HepG2 (cell line): ENCODE data around the gene ZSWIM9. TPM values are rescaled to one million over a fixed set of nuclear protein-coding genes. Genes with fewer than 3 reads are reported as not detected.

ENCODE experiments used
- BORCS8-MEF2B ChIP-seq: sonication (generic); formaldehyde crosslinking; IDR thresholded peaks from 2 replicates; pipeline ENCODE4 v1.8.0; 2022; ENCODE audit warnings: mild to moderate bottlenecking, missing genetic modification reagents
- CBFB ChIP-seq: sonication (generic); formaldehyde crosslinking; IDR thresholded peaks from 2 replicates; pipeline ENCODE4 v1.4.0; 2020; ENCODE audit warnings: missing genetic modification reagents
- FOXO1 ChIP-seq: sonication (generic); formaldehyde crosslinking; IDR thresholded peaks from 2 replicates; pipeline ENCODE4 v1.4.0; 2020; ENCODE audit warnings: missing genetic modification reagents
- HIVEP1 ChIP-seq: sonication (generic); formaldehyde crosslinking; IDR thresholded peaks from 2 replicates; pipeline ENCODE4 v1.4.0; 2020; ENCODE audit warnings: mild to moderate bottlenecking, missing genetic modification reagents
- KMT2B ChIP-seq: IDR thresholded peaks from 2 replicates; pipeline ENCODE4 v1.6.1; 2016; ENCODE audit warnings: missing genetic modification reagents, missing compliant biosample characterization
- LCORL ChIP-seq, 2 experiments: fragments of 450-650 bp in 1 of 2; sonication (generic) in 1 of 2; formaldehyde crosslinking in 1 of 2; IDR thresholded peaks; 2 replicates each; pipeline versions ENCODE4 v1.5.0 to v1.6.1; 2017 to 2020; ENCODE audit warnings: antibody characterized with exemption in 1 of 2, missing genetic modification reagents in 1 of 2
- MTA1 ChIP-seq: sonication (generic); formaldehyde crosslinking; IDR thresholded peaks from 2 replicates; pipeline ENCODE4 v1.4.0; 2020; ENCODE audit warnings: missing genetic modification reagents, mild to moderate bottlenecking, borderline replicate concordance
- MXD4 ChIP-seq: IDR thresholded peaks from 2 replicates; pipeline ENCODE4 v1.6.1; 2016; ENCODE audit warnings: mild to moderate bottlenecking, missing biosample characterization, missing genetic modification reagents
- NR2F2 ChIP-seq: IDR thresholded peaks from 2 replicates; pipeline ENCODE4 v1.6.1; 2012; ENCODE audit warnings: low read depth, inconsistent platforms, borderline replicate concordance
- SIN3B ChIP-seq: fragments of 150-350 bp; IDR thresholded peaks from 2 replicates; pipeline ENCODE4 v1.6.1; 2014; ENCODE audit warnings: low read length
- SKI ChIP-seq: fragments of 450-650 bp; IDR thresholded peaks from one replicate; pipeline ENCODE4 v1.6.1; 2018; ENCODE audit warnings: mild to moderate bottlenecking; ENCODE audit not compliant: partially characterized antibody
- TEAD2 ChIP-seq: sonication (generic); formaldehyde crosslinking; IDR thresholded peaks from 2 replicates; pipeline ENCODE4 v1.9.0; 2021; ENCODE audit warnings: missing genetic modification reagents
- TOPORS ChIP-seq: sonication (generic); formaldehyde crosslinking; IDR thresholded peaks from 2 replicates; pipeline ENCODE4 v1.8.0; 2023; ENCODE audit warnings: mild to moderate bottlenecking, missing genetic modification reagents
- ZNF207 ChIP-seq: fragments of 450-650 bp; IDR thresholded peaks from 2 replicates; pipeline ENCODE4 v1.6.1; 2016; ENCODE audit warnings: antibody characterized with exemption, borderline replicate concordance
- ZNF430 ChIP-seq: sonication (generic); formaldehyde crosslinking; IDR thresholded peaks from 2 replicates; pipeline ENCODE4 v1.9.0; 2021; ENCODE audit warnings: mild to moderate bottlenecking, missing genetic modification reagents
- ZNF557 ChIP-seq: sonication (generic); formaldehyde crosslinking; IDR thresholded peaks from 2 replicates; pipeline ENCODE4 v1.4.0; 2020; ENCODE audit warnings: missing genetic modification reagents
- ZNF567 ChIP-seq: sonication (generic); formaldehyde crosslinking; IDR thresholded peaks from 2 replicates; pipeline ENCODE4 v1.8.1; 2023; ENCODE audit warnings: mild to moderate bottlenecking, missing genetic modification reagents, borderline replicate concordance
- ZNF614 ChIP-seq: IDR thresholded peaks from 2 replicates; pipeline ENCODE4 v1.6.1; 2018; ENCODE audit warnings: missing biosample characterization, missing genetic modification reagents, inconsistent platforms, borderline replicate concordance
- ZSCAN30 ChIP-seq: sonication (generic); formaldehyde crosslinking; IDR thresholded peaks from 2 replicates; pipeline ENCODE4 v1.5.0; 2020; ENCODE audit warnings: mild to moderate bottlenecking, missing genetic modification reagents
- polyA plus RNA-seq, 8 experiments: library from polyadenylated mRNA; depleted of rRNA in 3 of 8; stranded (reverse) in 7 of 8; unstranded in 1 of 8; fragments of >200 nt; fragmentation: Illumina TruSeq in 4 of 8; extraction: Trizol in 4 of 8; gene quantifications; 2 replicates each; pipeline versions ENCODE4 v1.2.1 to v1.2.3, GENCODE V29; 2011 to 2016; ENCODE audit warnings: low read depth in 4 of 8, missing spikeins in 1 of 8, mixed read lengths in 1 of 8; ENCODE audit not compliant: insufficient read depth in 1 of 8
- total RNA-seq, 5 experiments: library from RNA; depleted of rRNA; stranded (reverse); fragments of >200 nt; fragmentation: Illumina TruSeq; extraction: Trizol; gene quantifications; 2 replicates each; pipeline ENCODE4 v1.2.3, GENCODE V29; 2016; ENCODE audit warnings: low read depth in 1 of 5
- TF ChIP-seq, protein P1 (sequence below): sonication (generic); formaldehyde crosslinking; IDR thresholded peaks from 2 replicates; pipeline ENCODE4 v1.4.0; 2020; ENCODE audit warnings: missing genetic modification reagents, borderline replicate concordance
- TF ChIP-seq, protein P2 (sequence below): sonication (generic); formaldehyde crosslinking; conservative IDR thresholded peaks from 2 replicates; pipeline ENCODE4 v1.8.0; 2022; ENCODE audit warnings: low read depth, missing genetic modification reagents
- TF ChIP-seq, protein P3 (sequence below): IDR thresholded peaks from 2 replicates; pipeline ENCODE4 v1.6.1; 2016; ENCODE audit warnings: low read depth, borderline replicate concordance
- TF ChIP-seq, protein P4 (sequence below): sonication (generic); formaldehyde crosslinking; IDR thresholded peaks from 2 replicates; pipeline ENCODE4 v1.5.1; 2020; ENCODE audit warnings: missing genetic modification reagents, mild to moderate bottlenecking, borderline replicate concordance
- TF ChIP-seq, protein P5 (sequence below): sonication (generic); formaldehyde crosslinking; IDR thresholded peaks from 2 replicates; pipeline ENCODE4 v1.4.0; 2020; ENCODE audit warnings: mild to moderate bottlenecking, low read depth, missing genetic modification reagents

Gene ZSWIM9
- total and polyA plus RNA-seq, 2 of the 13 experiments (the other 11 are each of a cell fraction or from before 2014, with no cell fraction given) = 0.18 to 1.1 TPM

DNA sequence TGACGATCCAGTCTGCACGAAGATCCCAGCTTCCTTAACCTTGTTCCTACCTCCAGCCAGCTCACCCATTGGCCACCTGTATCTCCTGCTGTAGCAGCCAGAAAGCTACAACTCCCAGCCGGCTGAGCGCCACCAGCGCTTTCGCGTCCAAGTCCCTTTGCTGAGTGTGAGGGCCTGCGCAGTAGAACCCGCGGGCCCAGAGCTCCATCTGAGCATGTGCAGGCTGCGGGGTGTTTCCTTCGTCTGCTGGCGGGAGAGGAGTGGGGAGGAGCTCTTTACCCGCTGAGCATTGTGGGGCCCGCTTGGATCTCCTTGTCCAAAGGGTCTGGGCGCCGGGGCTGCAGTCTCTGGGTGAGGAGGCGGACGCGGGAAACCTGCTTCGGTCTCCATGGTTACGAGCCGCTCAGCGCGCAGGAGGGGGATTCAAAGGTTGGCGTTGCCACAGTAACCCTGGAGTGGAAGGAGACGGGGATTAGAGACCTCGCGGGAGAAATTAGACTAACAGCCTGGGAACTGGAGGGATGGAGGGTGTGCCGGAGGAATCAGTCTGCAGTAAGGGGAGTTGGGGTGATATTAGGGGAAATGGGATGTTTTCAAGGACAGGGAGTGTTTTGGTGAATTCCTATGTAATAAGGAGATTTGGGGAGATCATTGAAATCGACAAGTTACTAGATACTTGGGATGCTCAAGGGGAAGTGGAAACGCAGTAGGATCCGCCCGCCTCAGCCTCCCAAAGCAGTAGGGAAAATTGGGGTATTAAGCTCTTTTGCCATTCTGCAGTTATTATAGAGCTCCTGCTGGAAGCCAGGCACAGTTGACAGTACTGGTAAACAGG, 33.5 kb downstream of the ZSWIM9 start (continued):
- TF ChIP-seq, protein P1, sequence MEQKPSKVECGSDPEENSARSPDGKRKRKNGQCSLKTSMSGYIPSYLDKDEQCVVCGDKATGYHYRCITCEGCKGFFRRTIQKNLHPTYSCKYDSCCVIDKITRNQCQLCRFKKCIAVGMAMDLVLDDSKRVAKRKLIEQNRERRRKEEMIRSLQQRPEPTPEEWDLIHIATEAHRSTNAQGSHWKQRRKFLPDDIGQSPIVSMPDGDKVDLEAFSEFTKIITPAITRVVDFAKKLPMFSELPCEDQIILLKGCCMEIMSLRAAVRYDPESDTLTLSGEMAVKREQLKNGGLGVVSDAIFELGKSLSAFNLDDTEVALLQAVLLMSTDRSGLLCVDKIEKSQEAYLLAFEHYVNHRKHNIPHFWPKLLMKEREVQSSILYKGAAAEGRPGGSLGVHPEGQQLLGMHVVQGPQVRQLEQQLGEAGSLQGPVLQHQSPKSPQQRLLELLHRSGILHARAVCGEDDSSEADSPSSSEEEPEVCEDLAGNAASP (CRISPR knock-in tag) = 0 out of 2 replicates have a peak, but pooled peaks have one; percentile 33
- TF ChIP-seq ZNF614 (CRISPR knock-in tag) (no peak; the same call in 1 of the 2 replicates), SKI (peak; percentile 14), ZSCAN30 (CRISPR knock-in tag) (no peak), BORCS8-MEF2B (CRISPR knock-in tag) (peak; percentile 41), ZNF557 (no peak), TEAD2 (CRISPR knock-in tag) (no peak), NR2F2 (no peak), CBFB (CRISPR knock-in tag) (no peak), MXD4 (CRISPR knock-in tag) (peak; percentile 35; the same call in 1 of the 2 replicates), SIN3B (peak; percentile 62; the same call in 1 of the 2 replicates), FOXO1 (CRISPR knock-in tag) (no peak; the same call in 1 of the 2 replicates), ZNF567 (peak; percentile 56; the same call in 1 of the 2 replicates), ZNF207 (no peak), ZNF430 (CRISPR knock-in tag) (peak; percentile 52), MTA1 (CRISPR knock-in tag) (no peak), HIVEP1 (CRISPR knock-in tag) (no peak), TOPORS (peak; percentile 32; the same call in 1 of the 2 replicates), KMT2B (0 out of 2 replicates have a peak, but pooled peaks have one; percentile 44), LCORL (IDR thresholded peaks at IDR 0.05) (no peak), LCORL (CRISPR knock-in tag; IDR thresholded peaks at IDR 0.05) (no peak; the same call in 1 of the 2 replicates)
- TF ChIP-seq, protein P2, sequence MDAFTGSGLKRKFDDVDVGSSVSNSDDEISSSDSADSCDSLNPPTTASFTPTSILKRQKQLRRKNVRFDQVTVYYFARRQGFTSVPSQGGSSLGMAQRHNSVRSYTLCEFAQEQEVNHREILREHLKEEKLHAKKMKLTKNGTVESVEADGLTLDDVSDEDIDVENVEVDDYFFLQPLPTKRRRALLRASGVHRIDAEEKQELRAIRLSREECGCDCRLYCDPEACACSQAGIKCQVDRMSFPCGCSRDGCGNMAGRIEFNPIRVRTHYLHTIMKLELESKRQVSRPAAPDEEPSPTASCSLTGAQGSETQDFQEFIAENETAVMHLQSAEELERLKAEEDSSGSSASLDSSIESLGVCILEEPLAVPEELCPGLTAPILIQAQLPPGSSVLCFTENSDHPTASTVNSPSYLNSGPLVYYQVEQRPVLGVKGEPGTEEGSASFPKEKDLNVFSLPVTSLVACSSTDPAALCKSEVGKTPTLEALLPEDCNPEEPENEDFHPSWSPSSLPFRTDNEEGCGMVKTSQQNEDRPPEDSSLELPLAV (CRISPR knock-in tag) = no peak
- TF ChIP-seq, protein P3, sequence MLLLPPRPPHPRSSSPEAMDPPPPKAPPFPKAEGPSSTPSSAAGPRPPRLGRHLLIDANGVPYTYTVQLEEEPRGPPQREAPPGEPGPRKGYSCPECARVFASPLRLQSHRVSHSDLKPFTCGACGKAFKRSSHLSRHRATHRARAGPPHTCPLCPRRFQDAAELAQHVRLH (CRISPR knock-in tag) = no peak
- TF ChIP-seq, protein P4, sequence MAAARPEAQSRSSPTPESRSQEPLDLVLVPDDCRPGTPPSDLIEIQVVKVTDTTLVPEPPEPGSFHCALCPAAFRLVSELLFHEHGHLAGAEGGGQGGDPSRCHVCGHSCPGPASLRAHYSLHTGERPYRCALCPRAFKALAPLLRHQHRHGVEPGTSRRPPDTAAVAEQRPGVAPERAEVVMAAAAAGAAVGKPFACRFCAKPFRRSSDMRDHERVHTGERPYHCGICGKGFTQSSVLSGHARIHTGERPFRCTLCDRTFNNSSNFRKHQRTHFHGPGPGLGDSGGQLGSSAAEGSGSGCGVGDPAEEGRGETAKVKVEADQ (CRISPR knock-in tag) = peak; percentile 33; the same call in 1 of the 2 replicates
- TF ChIP-seq, protein P5, sequence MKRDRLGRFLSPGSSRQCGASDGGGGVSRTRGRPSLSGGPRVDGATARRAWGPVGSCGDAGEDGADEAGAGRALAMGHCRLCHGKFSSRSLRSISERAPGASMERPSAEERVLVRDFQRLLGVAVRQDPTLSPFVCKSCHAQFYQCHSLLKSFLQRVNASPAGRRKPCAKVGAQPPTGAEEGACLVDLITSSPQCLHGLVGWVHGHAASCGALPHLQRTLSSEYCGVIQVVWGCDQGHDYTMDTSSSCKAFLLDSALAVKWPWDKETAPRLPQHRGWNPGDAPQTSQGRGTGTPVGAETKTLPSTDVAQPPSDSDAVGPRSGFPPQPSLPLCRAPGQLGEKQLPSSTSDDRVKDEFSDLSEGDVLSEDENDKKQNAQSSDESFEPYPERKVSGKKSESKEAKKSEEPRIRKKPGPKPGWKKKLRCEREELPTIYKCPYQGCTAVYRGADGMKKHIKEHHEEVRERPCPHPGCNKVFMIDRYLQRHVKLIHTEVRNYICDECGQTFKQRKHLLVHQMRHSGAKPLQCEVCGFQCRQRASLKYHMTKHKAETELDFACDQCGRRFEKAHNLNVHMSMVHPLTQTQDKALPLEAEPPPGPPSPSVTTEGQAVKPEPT = no peak
